ENCODE measurements around the gene SEMA7A.

DNA sequence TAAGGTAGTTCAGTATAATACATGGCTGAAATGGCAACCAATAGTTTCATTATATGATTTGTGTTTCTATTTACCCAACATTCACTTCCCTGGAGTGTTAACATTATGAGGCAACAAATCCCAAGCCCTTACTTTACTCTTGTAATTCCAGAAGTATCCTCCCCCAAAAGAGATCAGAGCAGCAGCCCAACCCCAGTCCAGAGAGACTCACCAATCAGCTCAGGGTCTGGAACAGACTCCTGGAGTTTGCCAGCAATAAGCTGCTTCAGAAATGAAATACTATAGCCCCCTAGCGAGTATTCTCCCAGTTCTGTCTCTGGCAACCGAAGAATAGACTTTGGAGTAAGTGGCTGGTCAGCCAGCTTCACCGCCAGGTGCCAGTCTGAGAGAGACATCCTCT lies 24.7 kb upstream of the SEMA7A start:
- TF ChIP-seq, protein P1, sequence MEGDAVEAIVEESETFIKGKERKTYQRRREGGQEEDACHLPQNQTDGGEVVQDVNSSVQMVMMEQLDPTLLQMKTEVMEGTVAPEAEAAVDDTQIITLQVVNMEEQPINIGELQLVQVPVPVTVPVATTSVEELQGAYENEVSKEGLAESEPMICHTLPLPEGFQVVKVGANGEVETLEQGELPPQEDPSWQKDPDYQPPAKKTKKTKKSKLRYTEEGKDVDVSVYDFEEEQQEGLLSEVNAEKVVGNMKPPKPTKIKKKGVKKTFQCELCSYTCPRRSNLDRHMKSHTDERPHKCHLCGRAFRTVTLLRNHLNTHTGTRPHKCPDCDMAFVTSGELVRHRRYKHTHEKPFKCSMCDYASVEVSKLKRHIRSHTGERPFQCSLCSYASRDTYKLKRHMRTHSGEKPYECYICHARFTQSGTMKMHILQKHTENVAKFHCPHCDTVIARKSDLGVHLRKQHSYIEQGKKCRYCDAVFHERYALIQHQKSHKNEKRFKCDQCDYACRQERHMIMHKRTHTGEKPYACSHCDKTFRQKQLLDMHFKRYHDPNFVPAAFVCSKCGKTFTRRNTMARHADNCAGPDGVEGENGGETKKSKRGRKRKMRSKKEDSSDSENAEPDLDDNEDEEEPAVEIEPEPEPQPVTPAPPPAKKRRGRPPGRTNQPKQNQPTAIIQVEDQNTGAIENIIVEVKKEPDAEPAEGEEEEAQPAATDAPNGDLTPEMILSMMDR (IDR thresholded peaks at IDR 0.05): no peak
- TF ChIP-seq POLR2A (IDR thresholded peaks at IDR 0.05): no peak

All from uterus (tissue), 2 donors.